Measurements from ENCODE around the gene JAKMIP1. TPM values are rescaled to one million over a fixed set of nuclear protein-coding genes. Genes with fewer than 3 reads are reported as not detected.

JAKMIP1 gene
- polyA plus RNA-seq (2011; rRNA removed) (not detected in 2 replicates), polyA minus RNA-seq (2011; rRNA and poly(A)+ RNA removed) (0.09 TPM in 1 of 2 replicates, not detected in the other)

DNA sequence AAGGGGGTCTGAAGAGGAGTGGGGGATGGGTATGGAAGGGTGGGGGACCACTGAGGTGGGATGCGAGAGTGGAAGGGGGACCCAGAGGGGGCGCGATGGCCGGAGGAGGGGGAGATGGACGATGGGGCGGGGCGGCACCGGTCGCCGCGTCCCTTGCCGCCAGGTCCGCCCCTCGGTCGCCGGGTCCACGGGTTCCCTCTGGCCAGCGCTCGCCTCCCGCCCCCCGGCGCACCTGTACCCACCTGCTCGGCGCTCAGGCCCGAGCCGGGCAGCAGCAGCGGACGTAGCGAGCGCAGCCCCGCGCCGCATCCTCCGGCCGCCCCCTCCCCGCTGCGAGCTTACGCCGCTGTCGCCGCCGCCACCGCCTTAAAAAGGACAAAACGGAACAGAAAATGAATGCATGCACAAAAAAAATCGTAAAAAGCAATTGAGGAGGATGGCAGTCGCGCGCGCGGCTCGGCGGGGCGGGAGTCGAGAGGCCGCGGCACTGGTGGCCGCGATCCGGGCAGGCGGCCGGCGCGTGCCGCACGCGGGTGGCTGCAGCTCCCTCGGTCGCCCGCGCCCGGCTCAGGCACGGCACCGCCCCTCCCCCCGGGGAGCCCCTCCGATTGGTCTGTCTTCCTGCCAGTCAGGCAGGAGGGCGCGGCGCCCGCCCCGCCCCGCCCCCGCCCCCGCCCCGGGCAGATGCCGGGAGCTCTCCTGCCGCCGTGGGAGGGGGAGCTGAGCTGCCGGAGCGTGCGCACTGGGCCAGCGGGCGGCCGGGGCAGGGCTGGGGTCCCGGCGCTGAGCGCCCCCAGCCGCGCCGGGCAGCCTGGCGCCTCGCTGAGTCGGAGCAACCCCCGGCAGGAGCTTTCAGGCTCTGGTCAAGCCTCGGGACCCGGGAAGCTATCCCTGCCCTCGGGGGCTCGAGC, at the start of gene JAKMIP1:
TSS of gene JAKMIP1 (minus strand) at position 539 of the 911 bp plus-strand sequence. CDS start 87,699 bp downstream, outside the sequence.
- Histone ChIP-seq H3K4me3 (ENCODE audit: low read depth, low read length) (peak within 1 kb of the TSS; percentile 39; the same call in 1 of the 2 replicates), H3K9me3 (ENCODE audit: control insufficient read depth, insufficient read depth, low read length) (peaks cover 5% of the 10 kb centered on the region; the same call in 1 of the 2 replicates), H3K27me3 (ENCODE audit: control insufficient read depth, insufficient read depth, low read length) (peaks cover 31% of the 10 kb centered on the region), H3K27ac (ENCODE audit: low read depth, low read length) (no peak within 1 kb of the TSS)
- peak; percentile 10 for DNase-seq (ENCODE audit: low read depth, low spot score)
- CTCF ChIA-PET = interaction anchor here (0.6 kb wide), 1 partner anchor 560 kb away, joined by 3 read pairs; no protein-coding TSS in a partner anchor
- POLR2A ChIA-PET = no interaction called here
- TF ChIP-seq, protein P1, sequence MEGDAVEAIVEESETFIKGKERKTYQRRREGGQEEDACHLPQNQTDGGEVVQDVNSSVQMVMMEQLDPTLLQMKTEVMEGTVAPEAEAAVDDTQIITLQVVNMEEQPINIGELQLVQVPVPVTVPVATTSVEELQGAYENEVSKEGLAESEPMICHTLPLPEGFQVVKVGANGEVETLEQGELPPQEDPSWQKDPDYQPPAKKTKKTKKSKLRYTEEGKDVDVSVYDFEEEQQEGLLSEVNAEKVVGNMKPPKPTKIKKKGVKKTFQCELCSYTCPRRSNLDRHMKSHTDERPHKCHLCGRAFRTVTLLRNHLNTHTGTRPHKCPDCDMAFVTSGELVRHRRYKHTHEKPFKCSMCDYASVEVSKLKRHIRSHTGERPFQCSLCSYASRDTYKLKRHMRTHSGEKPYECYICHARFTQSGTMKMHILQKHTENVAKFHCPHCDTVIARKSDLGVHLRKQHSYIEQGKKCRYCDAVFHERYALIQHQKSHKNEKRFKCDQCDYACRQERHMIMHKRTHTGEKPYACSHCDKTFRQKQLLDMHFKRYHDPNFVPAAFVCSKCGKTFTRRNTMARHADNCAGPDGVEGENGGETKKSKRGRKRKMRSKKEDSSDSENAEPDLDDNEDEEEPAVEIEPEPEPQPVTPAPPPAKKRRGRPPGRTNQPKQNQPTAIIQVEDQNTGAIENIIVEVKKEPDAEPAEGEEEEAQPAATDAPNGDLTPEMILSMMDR (IDR thresholded peaks at IDR 0.05; ENCODE audit: low read depth, low read length) = no peak

DNA sequence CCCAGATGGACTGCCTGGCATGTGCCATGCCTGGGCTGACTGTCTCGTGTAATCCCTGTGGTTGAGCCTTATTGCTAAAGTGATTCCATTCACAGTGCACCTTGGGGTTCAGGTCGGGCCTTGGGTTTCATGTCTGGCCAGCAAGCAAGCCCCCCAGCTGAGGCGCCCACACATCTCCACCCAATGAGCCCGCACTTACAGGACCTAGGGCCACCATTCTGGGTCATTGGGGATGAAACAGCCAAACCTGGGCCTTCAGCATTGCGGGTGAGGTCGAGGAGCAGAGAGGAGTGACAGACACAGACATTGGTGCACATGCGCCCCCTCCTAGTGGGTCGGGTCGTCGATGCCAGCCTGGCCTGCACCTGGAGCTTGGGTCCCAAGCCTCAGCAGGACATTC, 48.0 kb upstream of the JAKMIP1 start:
- H3K27me3 ChIP-seq (ENCODE audit: control insufficient read depth, insufficient read depth, low read length) = peaks cover 27% of the 10 kb centered on the region
- H3K4me3 ChIP-seq (ENCODE audit: low read depth, low read length) = no peak overlapping the region
- TF ChIP-seq, protein P1 (IDR thresholded peaks at IDR 0.05; ENCODE audit: low read depth, low read length) = no peak
- H3K27ac ChIP-seq (ENCODE audit: low read depth, low read length) = no peak overlapping the region
- peaks cover 18% of the 10 kb centered on the region for H3K9me3 ChIP-seq (ENCODE audit: control insufficient read depth, insufficient read depth, low read length)
- DNase-seq (ENCODE audit: low read depth, low spot score) = no peak
- CTCF ChIA-PET = interaction anchor here (2.3 to 11.8 kb wide), 5 partner anchors 14 to 298 kb away, joined by 7 to 563 read pairs (median 49); no protein-coding TSS in a partner anchor
- POLR2A ChIA-PET = no interaction called here

DNA sequence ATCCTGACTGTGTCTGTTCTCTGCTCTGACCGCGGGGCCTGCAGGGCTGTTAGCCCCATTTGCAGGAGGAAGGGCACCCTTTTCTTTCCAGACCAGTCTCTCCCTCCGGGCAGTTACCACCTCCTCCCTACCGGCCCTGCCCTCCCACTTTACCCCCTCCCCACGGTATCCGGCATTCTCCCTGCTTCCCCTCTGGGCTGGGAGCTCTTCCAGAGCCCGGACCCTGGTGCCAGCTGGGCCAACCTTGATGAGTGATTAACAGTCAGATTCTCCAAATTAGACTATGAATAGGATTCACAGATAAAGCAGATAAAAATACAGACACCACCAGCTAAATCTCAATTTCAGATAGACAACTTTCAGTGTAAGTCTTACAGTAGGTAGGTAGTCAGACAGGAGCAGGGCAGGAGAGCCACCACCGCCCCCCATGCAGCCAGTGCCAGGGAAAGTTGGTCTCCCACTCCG, 45.9 kb upstream of the JAKMIP1 start:
- no peak for DNase-seq (ENCODE audit: low read depth, low spot score)
- H3K27ac ChIP-seq (ENCODE audit: low read depth, low read length) = no peak overlapping the region
- POLR2A ChIA-PET = no interaction called here
- peaks cover 26% of the 10 kb centered on the region for H3K27me3 ChIP-seq (ENCODE audit: control insufficient read depth, insufficient read depth, low read length)
- no peak overlapping the region for H3K4me3 ChIP-seq (ENCODE audit: low read depth, low read length)
- TF ChIP-seq, protein P1 (IDR thresholded peaks at IDR 0.05; ENCODE audit: low read depth, low read length) = no peak
- CTCF ChIA-PET = interaction anchor here (0.7 to 11.8 kb wide), 2 partner anchors 82 to 1196 kb away, joined by 3 to 563 read pairs; no protein-coding TSS in a partner anchor
- peaks cover 18% of the 10 kb centered on the region for H3K9me3 ChIP-seq (ENCODE audit: control insufficient read depth, insufficient read depth, low read length)

DNA sequence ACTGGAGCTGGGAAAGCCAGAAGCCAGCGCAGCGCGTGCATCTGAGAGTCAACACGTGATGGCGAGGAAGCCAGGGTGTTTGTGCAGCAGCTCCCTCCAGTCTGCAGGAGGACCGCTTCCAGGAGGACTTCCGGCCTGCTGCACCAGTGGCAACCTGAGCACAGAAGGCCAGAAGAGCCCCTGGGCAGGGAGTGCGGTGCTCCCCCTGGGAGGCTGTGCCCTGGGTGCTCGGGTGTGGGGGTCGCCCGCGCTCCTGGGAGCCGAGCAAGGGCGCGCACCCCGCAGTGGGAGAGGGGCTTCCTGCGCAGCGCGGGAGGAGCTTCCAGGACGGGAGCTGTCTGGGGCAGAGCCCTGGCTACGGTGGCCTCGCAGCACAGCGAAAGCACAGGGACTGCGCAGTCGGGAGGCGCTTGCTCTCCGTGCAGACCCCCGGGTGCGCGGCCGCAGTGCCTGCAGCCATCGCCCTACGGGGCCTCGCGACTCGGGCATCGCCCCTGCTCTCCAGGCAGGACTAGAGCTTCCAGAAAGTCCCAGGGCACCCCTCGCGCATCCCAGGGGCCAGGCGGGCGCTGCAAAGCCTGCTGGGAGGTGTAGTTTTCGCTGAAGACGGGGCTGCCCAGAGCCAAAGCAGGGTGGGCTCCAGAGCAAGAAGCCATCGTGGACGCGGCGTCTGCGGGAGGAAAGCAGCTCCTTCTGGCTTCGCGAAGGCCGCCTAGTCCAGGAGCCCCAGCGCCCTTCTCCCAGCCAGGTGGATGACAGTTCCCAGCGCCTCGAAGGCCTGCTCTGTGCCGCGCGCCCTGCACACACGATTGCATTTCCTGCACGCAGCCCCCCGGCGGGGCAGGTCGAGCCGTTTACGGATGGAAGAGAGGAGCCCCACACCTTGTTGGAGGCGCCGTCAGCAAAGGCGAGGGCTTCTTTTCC, 45.2 kb upstream of the JAKMIP1 start:
- TF ChIP-seq, protein P1 (IDR thresholded peaks at IDR 0.05; ENCODE audit: low read depth, low read length) = no peak
- peaks cover 24% of the 10 kb centered on the region for H3K27me3 ChIP-seq (ENCODE audit: control insufficient read depth, insufficient read depth, low read length)
- peaks cover 18% of the 10 kb centered on the region for H3K9me3 ChIP-seq (ENCODE audit: control insufficient read depth, insufficient read depth, low read length)
- no peak for DNase-seq (ENCODE audit: low read depth, low spot score)
- ChIA-PET POLR2A (no interaction called here), CTCF (interaction anchor here (1.2 to 11.8 kb wide), 2 partner anchors 83 to 301 kb away, joined by 3 to 563 read pairs; no protein-coding TSS in a partner anchor)
- no peak overlapping the region for H3K27ac ChIP-seq (ENCODE audit: low read depth, low read length)
- H3K4me3 ChIP-seq (ENCODE audit: low read depth, low read length) = peak overlapping the region; percentile 43

All from AG04450 (cell line).